HG03558 (cell line): Measurements from ENCODE around the gene TTC29.
"Not testable (repeated sequence)": the region's sequence is repeated elsewhere in the genome, so short reads cannot be mapped to it uniquely, and the experiment has no call there.

Experiments used
- ATAC-seq: cut with Tn5 transposase; IDR thresholded peaks from one replicate; pipeline ENCODE4 v1.9.1; 2021; ENCODE audit warnings: moderate number of reproducible peaks; ENCODE audit not compliant: unreplicated experiment; ENCODE audit errors: extremely low read depth

Gene TTC29

GRCh38 chr4:146883070-146883469 lies 62.6 kb downstream of the TTC29 start:
- ATAC-seq: no peak

GRCh38 chr4:146857298-146857697 lies 88.4 kb downstream of the TTC29 start:
- ATAC-seq: no peak

GRCh38 chr4:146855761-146856160 lies 89.9 kb downstream of the TTC29 start:
- no peak for ATAC-seq

- no peak for ATAC-seq
Measured at GRCh38 chr4:146852360-146852759, 93.3 kb downstream of the TTC29 start.

- ATAC-seq: no peak
Measured at GRCh38 chr4:146847345-146847744, 98.3 kb downstream of the TTC29 start.

- ATAC-seq: no peak
Measured at GRCh38 chr4:146846882-146847281, 98.8 kb downstream of the TTC29 start.

- no peak for ATAC-seq
Measured at GRCh38 chr4:146844761-146845160, 100.9 kb downstream of the TTC29 start.

GRCh38 chr4:146842876-146843275 lies 102.8 kb downstream of the TTC29 start:
- no peak for ATAC-seq

- no peak for ATAC-seq
Measured at GRCh38 chr4:146840731-146841130, 104.9 kb downstream of the TTC29 start.

GRCh38 chr4:146835096-146835495 lies 110.6 kb downstream of the TTC29 start:
- no peak for ATAC-seq

GRCh38 chr4:146834263-146835034 lies 111.2 kb downstream of the TTC29 start:
- ATAC-seq: no peak

GRCh38 chr4:146833530-146833929 lies 112.1 kb downstream of the TTC29 start:
- no peak for ATAC-seq

GRCh38 chr4:146822980-146823379 lies 122.7 kb downstream of the TTC29 start:
- not testable (repeated sequence) for ATAC-seq

GRCh38 chr4:146814750-146815149 lies 130.9 kb downstream of the TTC29 start:
- no peak for ATAC-seq

GRCh38 chr4:146795711-146796110 lies 150.0 kb downstream of the TTC29 start:
- no peak for ATAC-seq

GRCh38 chr4:146793727-146794126 lies 151.9 kb downstream of the TTC29 start:
- no peak for ATAC-seq

GRCh38 chr4:146791439-146791838 lies 154.2 kb downstream of the TTC29 start:
- ATAC-seq: no peak

- no peak for ATAC-seq
Measured at GRCh38 chr4:146790515-146790914, 155.1 kb downstream of the TTC29 start.

GRCh38 chr4:146787731-146788130 lies 157.9 kb downstream of the TTC29 start:
- no peak for ATAC-seq

GRCh38 chr4:146776691-146777090 lies 169.0 kb downstream of the TTC29 start:
- ATAC-seq: no peak

GRCh38 chr4:146763560-146763959 lies 182.1 kb downstream of the TTC29 start:
- no peak for ATAC-seq

- no peak for ATAC-seq
Measured at GRCh38 chr4:146762016-146762415, 183.6 kb downstream of the TTC29 start.
